Peyer's patch (tissue), 4 donors: ENCODE measurements around the gene KCNMA1.

Experiments
- POLR2A ChIP-seq, 2 donors: fragments of 450-650 bp; IDR thresholded peaks; one replicate each; pipeline ENCODE4 v1.5.1; 2017; ENCODE audit warnings: antibody characterized with exemption in 2 of 2, mild to moderate bottlenecking in 2 of 2, moderate library complexity in 2 of 2
- TF ChIP-seq, protein P1 (sequence below), 6 experiments: fragments of 450-650 bp in 4 of 6; fragments of 200-600 bp in 2 of 6; sonication (generic) in 1 of 6; IDR thresholded peaks; one replicate each; pipeline ENCODE4 v1.5.1; 2017 to 2019; ENCODE audit warnings: antibody characterized with exemption in 6 of 6, mild to moderate bottlenecking in 3 of 6, moderate library complexity in 1 of 6

DNA sequence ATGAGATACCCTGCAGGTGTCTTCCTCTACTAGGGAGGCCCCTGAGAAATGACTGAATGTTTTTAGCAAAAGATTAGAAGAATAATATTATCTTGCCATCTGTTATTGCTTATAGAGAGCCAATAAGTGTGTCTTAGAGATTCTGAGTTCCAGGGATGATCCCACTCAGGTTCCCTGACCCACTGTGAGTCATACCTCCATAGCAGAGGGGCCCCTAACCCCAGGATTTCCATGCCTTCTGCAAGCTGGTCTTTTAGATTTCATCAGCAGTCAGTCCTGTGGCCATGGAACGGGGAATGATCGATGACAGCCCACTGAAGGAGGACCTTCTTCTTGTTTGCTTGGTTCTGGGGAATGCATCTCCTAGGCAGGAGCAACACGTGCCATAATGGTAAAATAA, 333.4 kb downstream of the KCNMA1 start:
- TF ChIP-seq POLR2A (IDR thresholded peaks at IDR 0.05) = no peak
- TF ChIP-seq, protein P1, sequence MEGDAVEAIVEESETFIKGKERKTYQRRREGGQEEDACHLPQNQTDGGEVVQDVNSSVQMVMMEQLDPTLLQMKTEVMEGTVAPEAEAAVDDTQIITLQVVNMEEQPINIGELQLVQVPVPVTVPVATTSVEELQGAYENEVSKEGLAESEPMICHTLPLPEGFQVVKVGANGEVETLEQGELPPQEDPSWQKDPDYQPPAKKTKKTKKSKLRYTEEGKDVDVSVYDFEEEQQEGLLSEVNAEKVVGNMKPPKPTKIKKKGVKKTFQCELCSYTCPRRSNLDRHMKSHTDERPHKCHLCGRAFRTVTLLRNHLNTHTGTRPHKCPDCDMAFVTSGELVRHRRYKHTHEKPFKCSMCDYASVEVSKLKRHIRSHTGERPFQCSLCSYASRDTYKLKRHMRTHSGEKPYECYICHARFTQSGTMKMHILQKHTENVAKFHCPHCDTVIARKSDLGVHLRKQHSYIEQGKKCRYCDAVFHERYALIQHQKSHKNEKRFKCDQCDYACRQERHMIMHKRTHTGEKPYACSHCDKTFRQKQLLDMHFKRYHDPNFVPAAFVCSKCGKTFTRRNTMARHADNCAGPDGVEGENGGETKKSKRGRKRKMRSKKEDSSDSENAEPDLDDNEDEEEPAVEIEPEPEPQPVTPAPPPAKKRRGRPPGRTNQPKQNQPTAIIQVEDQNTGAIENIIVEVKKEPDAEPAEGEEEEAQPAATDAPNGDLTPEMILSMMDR (IDR thresholded peaks at IDR 0.05) = no peak
